Measurements from ENCODE around the gene NKD1. TPM values are rescaled to one million over a fixed set of nuclear protein-coding genes. Genes with fewer than 3 reads are reported as not detected.
A peak's percentile ranks its signal among the peaks of the same experiment; 100 is the strongest.
"Not testable (repeated sequence)": the region's sequence is repeated elsewhere in the genome, so short reads cannot be mapped to it uniquely, and the experiment has no call there.

The NKD1 gene
- polyA plus RNA-seq, 3 donors: 0.01 TPM; not detected in 2

GRCh38 chr16:50501986-50502615 lies 46.1 kb upstream of the NKD1 start:
- H3K4me1 ChIP-seq (ENCODE audit: control insufficient read depth in 1 of 2, insufficient read depth in 2 of 2, low read length in 2 of 2): no peaks in the 10 kb centered on the region
- peaks cover 0 to 7% (median 1%) of the 10 kb centered on the region in 3 donors for H3K27me3 Mint-ChIP-seq (ENCODE audit: low read depth in 3 of 3)
- no peaks in the 10 kb centered on the region for H3K4me1 Mint-ChIP-seq
- 90% methylated on average over 2 of the region's 5 CpGs for WGBS (ENCODE audit: insufficient coverage)
- H3K4me3 Mint-ChIP-seq: no peak overlapping the region
- intact Hi-C loops (cut with micrococcal nuclease): no loop called here
- H3K4me2 ChIP-seq (replicated peaks; ENCODE audit: extremely low read depth, low read length, poor library complexity, severe bottlenecking): no peak overlapping the region
- no peaks in the 10 kb centered on the region for H3K27me3 ChIP-seq (ENCODE audit: control insufficient read depth in 2 of 2, insufficient read depth in 2 of 2, low read length in 2 of 2)
- H4K20me1 ChIP-seq (ENCODE audit: insufficient read depth, low read length): no peaks in the 10 kb centered on the region
- TF ChIP-seq CTCF (IDR thresholded peaks at IDR 0.05): no peak
- no peak overlapping the region for H3K4me3 ChIP-seq (replicated peaks in 1 of 3; ENCODE audit: low read depth in 2 of 3, low read length in 3 of 3)
- no peak overlapping the region for H3K27ac Mint-ChIP-seq
- H3K79me2 ChIP-seq (ENCODE audit: insufficient read depth, low read length): no peaks in the 10 kb centered on the region
- H3K9me3 Mint-ChIP-seq: peaks cover 0 to 4% (median 0%) of the 10 kb centered on the region in 7 donors
- H3K9me3 ChIP-seq (replicated peaks in 1 of 2; ENCODE audit: control insufficient read depth in 1 of 2, insufficient read depth in 1 of 2, low read length in 2 of 2): peaks cover 0 to 4% of the 10 kb centered on the region in 2 donors
- no peaks in the 10 kb centered on the region for H3K36me3 Mint-ChIP-seq
- no peak for DNase-seq
- no peak overlapping the region for H3K27ac ChIP-seq (ENCODE audit: low read depth in 1 of 2, low read length in 2 of 2)
- H3K9ac ChIP-seq (ENCODE audit: insufficient read depth, low read length, poor library complexity, severe bottlenecking): no peak overlapping the region
- no peaks in the 10 kb centered on the region for H3K36me3 ChIP-seq (replicated peaks in 1 of 2; ENCODE audit: control insufficient read depth in 1 of 2, insufficient read depth in 2 of 2, low read length in 2 of 2)
- no peak overlapping the region for H2AFZ ChIP-seq (ENCODE audit: insufficient read depth, low read depth, low read length, poor library complexity, severe bottlenecking)

GRCh38 chr16:50502616-50503011 lies 45.6 kb upstream of the NKD1 start:
- Mint-ChIP-seq H3K27ac (peak overlapping the region in 1 of 7 donors; percentile 5), H3K4me3 (no peak overlapping the region), H3K27me3 (ENCODE audit: low read depth in 3 of 3) (peaks cover 0 to 7% (median 1%) of the 10 kb centered on the region in 3 donors), H3K36me3 (no peaks in the 10 kb centered on the region), H3K4me1 (no peaks in the 10 kb centered on the region), H3K9me3 (peaks cover 0 to 4% (median 0%) of the 10 kb centered on the region in 7 donors)
- no peak overlapping the region for H3K27ac ChIP-seq (ENCODE audit: low read depth in 1 of 2, low read length in 2 of 2)
- no peaks in the 10 kb centered on the region for H3K27me3 ChIP-seq (ENCODE audit: control insufficient read depth in 2 of 2, insufficient read depth in 2 of 2, low read length in 2 of 2)
- no peak overlapping the region for H2AFZ ChIP-seq (ENCODE audit: insufficient read depth, low read depth, low read length, poor library complexity, severe bottlenecking)
- TF ChIP-seq CTCF (IDR thresholded peaks at IDR 0.05): no peak
- H3K9me3 ChIP-seq (replicated peaks in 1 of 2; ENCODE audit: control insufficient read depth in 1 of 2, insufficient read depth in 1 of 2, low read length in 2 of 2): peaks cover 0 to 4% of the 10 kb centered on the region in 2 donors
- no peaks in the 10 kb centered on the region for H3K4me1 ChIP-seq (ENCODE audit: control insufficient read depth in 1 of 2, insufficient read depth in 2 of 2, low read length in 2 of 2)
- H3K4me2 ChIP-seq (replicated peaks; ENCODE audit: extremely low read depth, low read length, poor library complexity, severe bottlenecking): no peak overlapping the region
- H4K20me1 ChIP-seq (ENCODE audit: insufficient read depth, low read length): no peaks in the 10 kb centered on the region
- no peaks in the 10 kb centered on the region for H3K36me3 ChIP-seq (replicated peaks in 1 of 2; ENCODE audit: control insufficient read depth in 1 of 2, insufficient read depth in 2 of 2, low read length in 2 of 2)
- no peaks in the 10 kb centered on the region for H3K79me2 ChIP-seq (ENCODE audit: insufficient read depth, low read length)
- 62% methylated on average over 7 of the region's 10 CpGs for WGBS (ENCODE audit: insufficient coverage)
- DNase-seq: no peak
- intact Hi-C loops (cut with micrococcal nuclease): no loop called here
- no peak overlapping the region for H3K4me3 ChIP-seq (replicated peaks in 1 of 3; ENCODE audit: low read depth in 2 of 3, low read length in 3 of 3)
- H3K9ac ChIP-seq (ENCODE audit: insufficient read depth, low read length, poor library complexity, severe bottlenecking): no peak overlapping the region

GRCh38 chr16:50503868-50504531 lies 44.2 kb upstream of the NKD1 start:
- H4K20me1 ChIP-seq (ENCODE audit: insufficient read depth, low read length); H3K9me3 Mint-ChIP-seq; DNase-seq; H3K27me3 ChIP-seq (ENCODE audit: control insufficient read depth in 2 of 2, insufficient read depth in 2 of 2, low read length in 2 of 2); H3K36me3 ChIP-seq (replicated peaks in 1 of 2; ENCODE audit: control insufficient read depth in 1 of 2, insufficient read depth in 2 of 2, low read length in 2 of 2); H3K4me3 Mint-ChIP-seq; H3K27ac ChIP-seq (ENCODE audit: low read depth in 1 of 2, low read length in 2 of 2); H3K4me1 Mint-ChIP-seq; H3K9ac ChIP-seq (ENCODE audit: insufficient read depth, low read length, poor library complexity, severe bottlenecking); H3K79me2 ChIP-seq (ENCODE audit: insufficient read depth, low read length); H3K4me2 ChIP-seq (replicated peaks; ENCODE audit: extremely low read depth, low read length, poor library complexity, severe bottlenecking); H3K27ac Mint-ChIP-seq; H3K27me3 Mint-ChIP-seq (ENCODE audit: low read depth in 3 of 3); H3K4me3 ChIP-seq (replicated peaks in 1 of 3; ENCODE audit: low read depth in 2 of 3, low read length in 3 of 3); H2AFZ ChIP-seq (ENCODE audit: insufficient read depth, low read depth, low read length, poor library complexity, severe bottlenecking); intact Hi-C loops (cut with micrococcal nuclease); H3K4me1 ChIP-seq (ENCODE audit: control insufficient read depth in 1 of 2, insufficient read depth in 2 of 2, low read length in 2 of 2); H3K36me3 Mint-ChIP-seq; H3K9me3 ChIP-seq (replicated peaks in 1 of 2; ENCODE audit: control insufficient read depth in 1 of 2, insufficient read depth in 1 of 2, low read length in 2 of 2): not testable (repeated sequence)
- 100% methylated on average over 1 of the region's 8 CpGs for WGBS (ENCODE audit: insufficient coverage)
